Glomerular endothelial cell (primary cell): ENCODE measurements around the gene LTO1. TPM values are rescaled to one million over a fixed set of nuclear protein-coding genes. Genes with fewer than 3 reads are reported as not detected.
"Not testable (repeated sequence)": the region's sequence is repeated elsewhere in the genome, so short reads cannot be mapped to it uniquely, and the experiment has no call there.

Experiments
- DNase-seq: peaks from one replicate; pipeline ENCODE4 v3.0.0-alpha.2; 2011; ENCODE audit warnings: low read depth, low spot score; ENCODE audit errors: extremely low read depth
- total RNA-seq: library from RNA; depleted of rRNA; stranded (reverse); fragments of >200 nt; gene quantifications from 2 replicates; pipeline ENCODE4 v1.2.3, GENCODE V29; 2015

Gene LTO1
- total RNA-seq, 1 donor from 2014 or later, result 18.1 TPM

DNA sequence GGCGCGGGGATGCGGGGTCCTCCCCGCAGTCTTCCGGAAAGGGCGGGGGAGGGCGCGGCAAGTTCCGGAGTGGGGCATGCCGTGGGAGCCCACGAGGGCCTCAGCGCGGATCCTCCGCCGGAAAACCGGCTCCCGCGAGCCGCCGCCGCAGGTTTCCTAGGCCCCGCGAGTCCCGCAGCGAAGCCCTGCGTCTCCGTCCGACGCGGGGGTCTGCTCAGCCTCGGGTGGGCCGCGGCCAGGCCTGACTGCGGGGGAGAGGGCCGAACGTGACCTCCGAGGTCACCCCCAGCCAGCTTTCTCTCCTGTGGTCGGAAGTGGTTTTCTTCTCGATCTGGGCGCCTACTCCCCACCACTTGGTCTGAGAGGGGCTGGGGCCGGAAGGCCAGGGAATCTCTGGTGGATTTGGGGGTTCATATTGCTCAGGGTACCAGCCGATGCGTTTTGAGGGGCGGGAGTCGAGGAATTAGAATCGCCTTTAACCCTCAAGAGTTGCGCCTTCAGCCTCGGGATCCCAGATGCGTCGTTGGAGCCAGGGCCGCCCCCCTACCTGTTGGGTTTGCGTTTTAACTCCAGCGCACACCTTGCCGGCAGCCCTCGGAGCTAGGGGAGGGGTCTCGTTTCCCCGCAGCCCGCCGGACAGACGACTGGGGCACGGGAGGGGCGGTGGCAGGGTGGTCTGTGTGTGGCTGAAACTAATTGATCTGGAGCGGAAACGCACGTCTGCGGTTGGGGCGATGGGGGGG lies 37.8 kb downstream of the LTO1 start:
- DNase-seq, result no peak

DNA sequence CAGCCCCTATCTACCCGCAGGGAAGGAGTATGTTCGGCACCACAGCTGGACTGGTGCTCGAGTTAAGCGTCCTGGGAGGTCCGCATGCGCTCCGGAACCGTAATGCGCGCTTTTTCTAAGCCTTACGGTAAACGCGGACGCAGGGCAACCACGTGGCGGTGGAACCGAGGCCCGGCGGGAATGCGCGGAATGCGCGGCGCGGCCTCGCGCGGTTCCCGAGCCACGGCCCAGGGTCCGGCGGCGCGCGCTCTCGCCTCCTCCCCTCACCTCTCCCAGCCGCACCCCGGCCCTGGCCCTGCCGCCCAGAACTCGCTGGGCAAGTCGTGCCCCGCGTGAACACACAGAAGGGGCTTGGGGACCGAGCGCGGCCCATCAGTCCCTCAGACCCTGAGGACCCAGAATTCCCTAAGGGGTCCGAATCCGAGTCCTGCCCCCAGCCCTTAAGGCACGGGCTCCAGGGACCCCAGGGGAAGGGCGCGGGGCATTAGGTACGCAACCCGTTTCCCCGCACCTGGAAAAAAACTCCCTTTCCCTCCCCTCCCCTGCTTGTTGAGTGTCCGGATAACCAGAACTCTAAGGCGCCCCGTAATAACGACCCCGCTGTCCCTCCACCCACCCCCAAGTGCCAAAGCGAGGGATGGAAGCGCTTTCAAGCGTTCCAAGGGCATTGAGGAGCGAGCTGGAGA lies 38.5 kb downstream of the LTO1 start:
- no peak for DNase-seq

DNA sequence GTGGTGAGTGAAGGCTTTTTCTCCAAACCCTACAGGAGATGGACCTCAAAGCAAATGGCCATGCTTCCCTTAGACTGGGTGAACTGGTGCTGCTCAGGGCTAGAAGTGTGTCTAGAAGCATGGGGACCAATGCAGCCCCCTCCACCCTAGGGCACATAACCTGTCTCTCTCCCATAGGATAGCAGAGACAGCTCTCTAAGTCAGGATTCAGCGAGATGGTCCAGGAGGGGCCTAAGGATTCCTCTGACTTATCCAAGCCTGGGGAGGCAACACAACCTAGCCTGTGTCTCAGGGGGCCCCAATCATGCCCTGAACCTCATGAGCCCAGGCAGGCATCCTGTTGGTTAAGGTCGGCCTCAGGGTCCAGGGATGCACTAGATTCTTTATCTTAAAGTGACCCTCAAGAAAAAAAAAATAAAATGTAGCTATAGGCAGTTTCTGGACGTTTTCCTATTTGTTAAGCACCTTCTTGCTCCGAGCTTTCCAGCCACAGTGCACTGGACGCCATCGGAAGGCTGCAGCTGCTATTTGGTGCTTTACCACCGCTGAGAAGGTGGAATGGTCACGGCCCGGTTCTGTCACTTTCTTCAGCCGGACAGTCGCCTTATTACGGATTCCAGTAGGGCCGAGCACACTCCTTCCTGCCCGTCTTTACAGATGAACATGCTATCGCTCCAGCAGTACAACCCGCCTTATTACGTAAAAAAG lies 39.2 kb downstream of the LTO1 start:
- no peak for DNase-seq

DNA sequence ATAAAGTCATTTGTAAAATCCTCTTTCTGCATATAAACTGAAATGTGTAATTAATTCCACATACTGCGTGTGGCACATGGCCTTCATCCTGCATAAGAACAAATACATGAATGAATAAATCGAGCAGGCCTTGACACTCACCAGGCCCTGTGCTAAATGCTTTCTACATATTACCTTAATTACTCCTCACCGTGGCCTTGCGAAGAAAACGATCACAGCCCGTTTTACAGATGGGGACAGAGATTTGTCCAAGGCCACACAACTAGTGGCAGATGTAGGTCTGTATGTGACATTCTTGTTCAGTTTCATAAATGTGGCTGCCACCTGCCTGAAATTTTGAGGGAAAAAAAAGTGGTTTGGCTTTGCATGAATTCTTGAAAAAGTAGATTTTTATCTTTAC lies 40.0 kb downstream of the LTO1 start:
- no peak for DNase-seq

DNA sequence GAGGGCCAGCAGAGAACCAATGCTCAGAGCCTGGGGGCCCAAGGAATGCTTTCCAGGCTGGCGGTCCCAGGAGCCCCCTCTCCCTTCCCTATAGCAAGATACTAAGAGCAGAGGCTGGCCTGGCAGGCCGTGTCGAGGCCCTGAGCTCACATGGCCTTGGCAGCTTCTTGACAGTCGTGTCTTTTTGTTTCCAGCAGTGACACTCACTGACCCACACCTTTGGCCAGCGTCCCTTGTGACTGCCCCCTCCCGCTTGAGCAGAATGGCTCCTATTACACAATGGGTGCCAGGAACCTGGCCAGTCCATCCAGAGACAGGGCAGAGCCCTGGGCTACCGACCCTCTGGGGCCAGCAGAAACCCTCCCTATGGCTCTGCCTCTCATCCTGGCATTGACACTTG lies 40.6 kb downstream of the LTO1 start:
- no peak for DNase-seq

DNA sequence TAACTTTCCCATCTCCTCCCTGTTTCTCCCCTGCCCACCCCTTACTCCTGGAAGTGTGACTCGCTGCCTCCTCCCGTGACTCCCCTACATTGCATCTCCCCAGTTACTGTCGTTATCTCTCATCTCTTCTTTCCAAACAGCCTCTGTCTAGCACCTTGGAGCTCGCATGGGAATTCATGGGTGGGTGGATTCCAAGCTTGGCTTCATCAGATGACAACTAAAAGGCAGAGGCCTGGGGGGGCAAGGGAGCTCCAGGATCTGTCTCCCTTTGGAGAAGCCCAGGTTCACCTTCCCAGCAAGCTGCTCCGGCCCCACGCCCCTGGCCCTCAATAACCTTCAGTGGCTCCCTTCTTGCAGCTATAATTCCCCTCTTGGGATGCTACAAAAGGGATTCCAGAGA lies 41.1 kb downstream of the LTO1 start:
- DNase-seq, result no peak

DNA sequence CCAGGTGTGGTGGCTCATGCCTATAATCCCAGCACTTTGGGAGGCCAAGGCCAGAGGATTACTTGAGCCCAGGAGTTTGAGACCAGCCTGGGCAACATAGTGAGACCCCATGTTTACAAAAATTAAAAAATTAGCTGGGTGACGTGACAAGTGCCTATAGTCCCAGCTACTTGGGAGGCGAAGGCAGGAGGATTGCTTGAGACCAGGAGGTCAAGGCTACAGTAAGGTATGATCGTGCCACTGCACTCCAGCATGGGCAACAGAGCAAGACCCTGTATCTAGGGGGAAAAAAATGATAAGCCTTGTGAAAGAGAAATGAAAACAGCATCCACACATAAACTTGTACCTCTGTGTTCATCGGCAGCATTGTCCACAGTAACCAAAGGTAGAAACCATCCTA lies 42.3 kb downstream of the LTO1 start:
- DNase-seq, result no peak

DNA sequence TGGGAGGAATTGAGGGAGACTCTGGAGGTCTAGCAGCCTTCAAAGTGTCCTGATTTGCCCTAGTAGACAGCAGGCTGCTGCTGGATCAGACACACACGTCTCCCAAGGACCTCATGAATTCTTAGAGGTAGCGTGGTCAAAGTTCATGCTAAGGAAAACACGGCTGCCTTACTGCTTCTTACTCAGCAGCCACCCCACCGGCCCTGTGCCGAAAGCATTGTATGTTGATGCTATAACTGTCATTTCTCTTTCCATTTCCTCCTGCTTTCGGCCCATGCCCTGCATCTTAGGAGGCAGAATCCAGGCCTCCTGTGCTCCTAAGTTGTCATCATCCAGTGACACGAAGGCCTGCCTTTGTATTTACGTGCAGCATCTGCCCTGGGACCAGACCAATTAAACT lies 44.7 kb downstream of the LTO1 start:
- no peak for DNase-seq

DNA sequence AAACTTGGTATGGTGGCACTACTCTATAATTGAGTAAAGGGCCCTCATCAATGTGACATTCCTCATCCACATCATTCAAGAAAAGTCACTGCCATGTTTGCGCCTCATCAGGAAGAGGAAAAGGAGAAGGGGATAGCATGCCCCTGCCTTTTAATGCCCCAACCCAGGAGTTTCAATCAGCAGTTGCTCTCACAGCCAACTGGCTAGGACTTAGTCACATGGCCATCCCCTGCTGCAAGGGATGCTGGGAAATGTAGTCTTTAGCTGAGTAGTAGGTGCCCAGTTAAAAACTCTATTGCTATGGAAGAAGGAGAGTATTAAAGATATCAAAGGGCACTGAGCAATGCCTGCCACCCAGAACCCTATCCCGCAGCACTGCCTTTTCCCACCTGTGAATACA lies 45.1 kb downstream of the LTO1 start:
- DNase-seq, result no peak

DNA sequence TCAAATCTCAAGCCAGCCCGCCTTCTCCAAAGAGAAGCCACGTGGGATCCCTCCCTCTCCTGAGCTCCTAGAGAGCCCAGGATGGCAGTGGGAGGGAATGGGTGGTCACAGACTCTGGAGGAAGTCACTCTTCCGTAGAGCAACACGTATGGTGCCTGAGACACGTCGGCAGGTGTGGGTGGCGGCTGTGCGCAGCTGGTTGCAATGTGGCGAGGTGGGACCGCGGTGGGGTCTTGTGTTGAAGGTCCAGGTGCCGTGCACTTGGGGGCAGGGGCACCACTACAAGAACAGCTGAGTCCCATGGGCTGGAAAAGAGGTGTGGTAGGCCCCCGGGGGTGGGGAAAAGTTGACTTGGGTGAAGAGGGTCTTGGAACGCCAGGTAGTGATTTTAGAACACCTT lies 47.6 kb downstream of the LTO1 start:
- DNase-seq, result no peak

DNA sequence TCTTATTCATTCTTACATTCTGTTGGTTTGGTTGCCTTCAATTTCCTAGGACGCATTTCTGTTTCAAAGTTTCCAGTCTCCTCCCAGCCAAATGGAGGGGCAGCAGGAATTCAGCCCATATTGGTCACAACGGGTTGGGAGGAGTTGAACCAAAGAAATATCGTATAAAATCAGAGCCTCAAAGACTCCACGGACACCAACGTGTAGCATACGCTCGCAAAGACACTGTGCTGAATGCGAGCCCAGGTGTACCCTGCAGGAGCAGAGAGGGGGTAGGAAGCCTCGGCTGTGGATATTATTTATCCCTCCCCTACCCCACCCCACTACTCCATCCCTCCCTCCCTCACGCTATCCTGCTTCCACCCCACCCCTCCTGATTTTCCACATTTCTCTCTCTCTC lies 49.7 kb downstream of the LTO1 start:
- no peak for DNase-seq

DNA sequence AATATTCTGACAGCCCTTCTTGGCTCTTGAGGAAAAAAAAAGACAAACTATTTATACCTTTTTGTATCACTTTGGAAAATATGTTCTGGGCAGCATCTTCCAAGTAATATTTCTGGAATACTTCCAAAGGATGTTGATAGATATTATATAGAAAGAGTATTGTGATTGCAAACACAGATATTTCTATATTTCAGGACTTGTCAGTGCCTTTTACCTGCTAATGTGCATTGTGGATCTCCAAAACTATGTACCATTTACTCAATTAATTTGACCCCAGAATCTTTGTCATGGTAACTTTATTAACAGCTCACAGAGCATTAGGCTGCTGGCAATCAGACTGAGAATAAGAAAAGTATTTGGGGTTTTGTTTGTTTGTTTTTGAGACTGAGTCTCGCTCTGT lies 50.9 kb downstream of the LTO1 start:
- no peak for DNase-seq

DNA sequence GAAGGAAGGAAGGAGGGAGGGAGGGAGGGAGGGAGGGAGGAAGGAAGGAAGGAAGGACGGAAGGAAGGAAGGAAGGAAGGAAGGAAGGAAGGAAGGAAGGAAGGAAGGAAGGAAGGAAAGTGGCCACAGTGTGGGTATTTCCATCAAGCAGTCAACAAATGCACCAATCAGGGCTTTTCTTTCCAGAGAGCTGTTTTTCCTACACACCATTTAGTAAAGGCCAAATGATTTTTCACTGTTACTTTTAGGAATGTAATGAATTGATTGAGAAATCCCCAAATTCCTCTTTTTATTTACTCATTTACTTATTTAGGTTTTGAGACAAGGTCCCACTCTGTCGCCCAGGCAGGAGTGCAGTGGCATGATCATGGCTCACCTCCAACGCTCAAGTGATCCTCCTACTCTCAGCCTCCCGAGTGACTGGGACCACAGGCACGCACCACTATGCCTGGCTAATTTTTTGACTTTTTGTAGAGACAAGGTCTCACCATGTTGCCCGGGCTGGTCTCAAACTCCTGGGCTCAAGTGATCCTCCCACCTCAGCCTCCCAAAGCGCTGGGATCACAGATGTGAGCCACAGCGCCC lies 53.0 kb downstream of the LTO1 start:
- not testable (repeated sequence) for DNase-seq

DNA sequence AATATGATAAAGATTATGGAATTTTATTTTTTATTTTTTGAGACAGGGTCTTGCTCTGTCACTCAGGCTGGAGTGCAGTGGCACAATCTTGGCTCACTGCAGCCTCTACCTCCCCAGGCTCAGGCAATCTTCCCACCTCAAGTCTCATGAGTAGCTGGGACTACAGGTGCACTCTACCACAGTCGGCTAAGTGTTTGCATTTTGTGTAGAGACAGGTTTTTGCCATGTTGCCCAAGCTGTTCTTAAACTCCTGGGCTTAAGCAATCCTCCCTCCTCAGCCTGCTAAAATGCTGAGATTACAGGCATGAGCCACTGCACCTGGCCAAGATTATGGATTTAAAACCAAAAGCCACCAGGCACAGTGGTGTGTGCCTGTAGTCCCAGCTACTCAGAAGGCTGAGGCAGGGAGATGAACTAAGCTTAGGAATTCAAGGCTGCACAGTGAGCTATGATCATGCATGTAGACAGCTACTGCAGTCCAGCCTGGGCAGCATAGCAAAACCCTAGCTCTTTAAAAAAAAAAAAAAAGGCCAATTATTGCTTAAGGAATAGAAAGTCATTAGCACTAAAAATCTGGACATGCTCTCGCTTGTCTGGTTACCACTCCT lies 54.4 kb downstream of the LTO1 start:
- no peak for DNase-seq

DNA sequence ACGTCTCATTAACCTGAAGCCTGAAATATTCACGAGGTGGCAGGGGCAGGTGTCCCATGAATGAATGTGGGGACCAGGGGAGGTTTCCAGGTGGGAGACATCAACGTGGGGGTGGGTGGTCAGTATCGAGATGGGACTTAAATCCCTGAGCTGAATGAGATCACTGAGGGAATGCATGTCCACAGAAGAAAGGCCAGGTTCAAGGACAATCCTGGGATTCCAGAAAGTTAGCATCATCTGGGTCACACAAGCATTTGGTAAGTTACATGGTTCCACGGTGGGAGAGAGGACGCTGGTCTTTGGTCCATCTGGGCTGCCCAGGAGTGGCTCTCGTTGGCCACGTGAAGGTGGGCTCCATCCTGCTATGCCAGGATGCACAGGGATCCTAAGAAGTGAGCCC lies 56.9 kb downstream of the LTO1 start:
- DNase-seq, result no peak

DNA sequence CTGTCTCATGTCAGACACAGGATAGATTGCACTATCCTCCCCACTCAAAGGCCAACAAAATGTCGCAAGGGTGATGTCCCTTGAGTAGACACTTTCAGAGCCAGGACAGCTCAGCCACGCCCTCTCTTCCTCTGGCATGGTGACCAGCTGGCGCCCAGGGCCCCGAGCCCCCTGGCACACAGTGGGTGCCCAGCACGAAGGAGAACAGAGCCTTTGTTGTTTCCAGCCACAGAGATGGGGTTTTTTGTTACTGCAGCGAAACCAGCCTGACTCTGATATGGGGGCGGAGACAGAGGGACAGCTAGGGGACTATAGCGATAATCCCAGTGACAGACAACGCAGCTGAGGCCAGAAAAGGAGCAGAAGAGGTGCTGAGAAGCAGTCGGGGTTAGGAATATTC lies 57.5 kb downstream of the LTO1 start:
- DNase-seq, result no peak

DNA sequence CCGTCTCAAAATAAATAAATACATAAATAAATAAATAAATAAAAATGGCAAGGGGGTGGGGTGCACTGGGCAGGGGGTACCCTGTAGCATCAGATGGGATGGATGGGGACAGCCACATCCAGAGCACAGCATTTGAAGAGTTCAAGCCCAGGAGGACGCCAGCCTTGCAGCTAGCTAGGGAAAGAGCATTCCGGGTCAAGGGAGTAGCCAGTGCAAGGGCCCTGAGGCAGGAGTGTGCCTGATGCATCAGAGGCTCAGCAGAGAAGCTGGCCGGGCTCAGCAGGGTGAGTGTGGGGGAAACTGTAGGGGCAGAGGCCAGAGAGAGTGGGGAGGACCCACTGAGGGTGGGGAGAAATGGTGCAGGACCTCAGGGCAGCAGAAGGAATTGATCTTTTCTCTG lies 57.9 kb downstream of the LTO1 start:
- DNase-seq, result no peak
